ENCODE results near the gene OR4D1.

GRCh38 chr17:58170622-58171021, 22.4 kb downstream of the OR4D1 start:
- TF ChIP-seq CTCF (conservative IDR thresholded peaks at IDR 0.05; ENCODE audit: low read depth, low read length) (no peak), EZH2 (IDR thresholded peaks at IDR 0.05; ENCODE audit: borderline replicate concordance, low read depth, low read length, poor library complexity, severe bottlenecking) (no peak)
